Endodermal cell (in vitro differentiated cells): ENCODE data around the gene ZBED6. TPM values are rescaled to one million over a fixed set of nuclear protein-coding genes. Genes with fewer than 3 reads are reported as not detected.

ENCODE experiments used
- DNase-seq: peaks from one replicate; pipeline ENCODE4 v3.0.0-alpha.2; 2017
- H3K27ac ChIP-seq: 2 replicates; pipeline ENCODE4 v1.5.1; 2013; ENCODE audit warnings: mild to moderate bottlenecking, low read depth, low read length, moderate library complexity
- H3K27me3 ChIP-seq: 2 replicates; pipeline ENCODE4 v1.6.1; 2013; ENCODE audit warnings: mild to moderate bottlenecking, low read length, moderate library complexity; ENCODE audit not compliant: insufficient read depth, control insufficient read depth, poor library complexity, severe bottlenecking
- H3K36me3 ChIP-seq: 2 replicates; pipeline ENCODE4 v1.7.0; 2013; ENCODE audit warnings: mild to moderate bottlenecking, low read length, moderate library complexity; ENCODE audit not compliant: control insufficient read depth, insufficient read depth
- H3K4me1 ChIP-seq: one replicate; pipeline ENCODE4 v1.7.0; 2013; ENCODE audit warnings: low read length; ENCODE audit not compliant: control insufficient read depth, insufficient read depth
- H3K4me3 ChIP-seq: 2 replicates; pipeline ENCODE4 v1.5.1; 2013; ENCODE audit warnings: mild to moderate bottlenecking, low read length, moderate library complexity
- H3K9ac ChIP-seq: 2 replicates; pipeline ENCODE4 v1.6.1; 2013; ENCODE audit warnings: mild to moderate bottlenecking, low read length, moderate library complexity; ENCODE audit not compliant: poor library complexity, severe bottlenecking; ENCODE audit errors: extremely low read depth
- H3K9me3 ChIP-seq: 2 replicates; pipeline ENCODE4 v1.6.1; 2013; ENCODE audit warnings: mild to moderate bottlenecking, low read length, moderate library complexity; ENCODE audit not compliant: control insufficient read depth
- H3K27ac Mint-ChIP-seq: 2 replicates; pipeline ENCODE4 v1.8.0; 2020; ENCODE audit warnings: mixed read lengths
- H3K27me3 Mint-ChIP-seq: 2 replicates; pipeline ENCODE4 v1.8.0; 2021; ENCODE audit warnings: mild to moderate bottlenecking, mixed read lengths; ENCODE audit not compliant: insufficient read depth
- H3K36me3 Mint-ChIP-seq: 2 replicates; pipeline ENCODE4 v1.8.0; 2020; ENCODE audit warnings: low read depth, mixed read lengths
- H3K4me1 Mint-ChIP-seq: 2 replicates; pipeline ENCODE4 v1.8.0; 2020; ENCODE audit warnings: mixed read lengths
- H3K4me3 Mint-ChIP-seq: 2 replicates; pipeline ENCODE4 v1.8.0; 2020; ENCODE audit warnings: mild to moderate bottlenecking, moderate library complexity, mixed read lengths
- H3K9me3 Mint-ChIP-seq: 2 replicates; pipeline ENCODE4 v1.8.0; 2020; ENCODE audit warnings: mild to moderate bottlenecking, mixed read lengths
- CTCF ChIP-seq: fragments of 200-600 bp; sonication (generic); conservative IDR thresholded peaks from 2 replicates; pipeline ENCODE4 v1.5.0; 2021; ENCODE audit warnings: antibody characterized with exemption, mild to moderate bottlenecking
- WGBS, 2 experiments: methylation state at CpG; one replicate each; pipeline versions ENCODE4 v1.1.5 to v1.1.7; 2013; ENCODE audit warnings: missing lambda C conversion rate in 2 of 2, mixed read lengths in 1 of 2; ENCODE audit not compliant: insufficient coverage in 1 of 2, insufficient read length in 1 of 2; 5-methylcytosine and 5-hydroxymethylcytosine counted together
- total RNA-seq, 2 donors: library from RNA; stranded (reverse); fragmentation: NEBNext Ultra II Directional in 1 of 2; extraction: Animal tissue kit (Norgen Biotek cat#: 25700) in 1 of 2; gene quantifications; 2 replicates in 1 of 2; 3 replicates in 1 of 2; pipeline ENCODE4 v1.2.1, GENCODE V29; 2021

ZBED6 gene
- total RNA-seq, 2 donors from 2014 or later, result 27.8 to 50.4 TPM

DNA sequence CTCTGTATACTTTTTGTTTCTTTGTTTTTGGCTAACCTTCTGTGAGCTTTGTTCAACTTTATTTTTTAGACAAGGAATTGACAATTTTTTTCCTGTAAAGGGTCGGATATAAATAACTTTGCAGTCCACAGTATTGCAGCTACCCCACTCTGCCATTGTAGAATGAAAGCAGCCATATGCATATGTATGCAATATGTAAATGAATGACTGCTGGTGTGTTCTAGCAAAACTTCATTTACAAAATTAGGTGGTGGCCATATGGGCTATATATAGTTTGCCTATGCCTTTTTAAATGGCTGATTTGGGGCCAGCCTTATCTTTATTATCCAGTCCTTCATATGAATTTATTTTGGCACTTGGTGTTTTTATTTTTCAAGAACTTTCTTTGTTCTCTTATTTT lies 48.0 kb downstream of the ZBED6 start:
- no peak overlapping the region for H3K4me3 Mint-ChIP-seq
- no peak for DNase-seq
- WGBS, 2 experiments, result 100% methylated on average over 1 of the region's 1 CpG
- H3K9me3 Mint-ChIP-seq, result peaks cover 25% of the 10 kb centered on the region
- H3K4me1 Mint-ChIP-seq, result no peaks in the 10 kb centered on the region
- peaks cover 29% of the 10 kb centered on the region for H3K9me3 ChIP-seq
- H3K36me3 Mint-ChIP-seq, result peaks cover 86% of the 10 kb centered on the region
- H3K4me1 ChIP-seq, result no peaks in the 10 kb centered on the region
- no peak for TF ChIP-seq CTCF
- H3K9ac ChIP-seq, result no peak overlapping the region
- no peaks in the 10 kb centered on the region for H3K27me3 ChIP-seq
- no peak overlapping the region for H3K27ac Mint-ChIP-seq
- no peak overlapping the region for H3K27ac ChIP-seq
- H3K4me3 ChIP-seq, result no peak overlapping the region
- no peaks in the 10 kb centered on the region for H3K27me3 Mint-ChIP-seq
- peaks cover 78% of the 10 kb centered on the region for H3K36me3 ChIP-seq

Other genes with a start within 250 kb of the ZBED6 start
- gene ATP2B4, start 168.8 kb upstream of the ZBED6 start, total RNA-seq, result 10 to 100 TPM; 34.9 to 60.0 TPM
- gene LAX1, start 30.4 kb upstream of the ZBED6 start, total RNA-seq, result under 1 TPM in 1 of 2 donors, not detected in 1; 0.15 TPM
- gene ZC3H11A, start within 50 bp of the ZBED6 start, total RNA-seq, result 100 to 1,000 TPM in 1 of 2 donors, 10 to 100 TPM in 1; 83.9 to 119 TPM
- gene SNRPE, start 66.0 kb downstream of the ZBED6 start, total RNA-seq, result 100 to 1,000 TPM; 273 to 498 TPM